Breast epithelium (tissue), 3 donors: ENCODE data around the gene RAPGEF1.

Experiments
- CTCF ChIP-seq, 3 donors: fragments of 450-650 bp; IDR thresholded peaks; one replicate each; pipeline ENCODE4 v1.5.1; 2016 to 2017; ENCODE audit warnings: antibody characterized with exemption in 3 of 3, mild to moderate bottlenecking in 3 of 3, moderate library complexity in 3 of 3
- POLR2A ChIP-seq: fragments of 450-650 bp; IDR thresholded peaks from one replicate; pipeline ENCODE4 v1.6.1; 2016; ENCODE audit warnings: antibody characterized with exemption, mild to moderate bottlenecking, moderate library complexity

- TF ChIP-seq CTCF (IDR thresholded peaks at IDR 0.05) (no peak), POLR2A (no peak)
Observed at GRCh38 chr9:131657456-131657855, 82.4 kb downstream of the RAPGEF1 start.
